ENCODE results near the gene KLK2. TPM values are rescaled to one million over a fixed set of nuclear protein-coding genes. Genes with fewer than 3 reads are reported as not detected.

KLK2 gene
- total RNA-seq, 4 donors from 2014 or later, result 3.8 TPM; not detected in 3

- Histone ChIP-seq H3K27me3 (no peaks in the 10 kb centered on the region), H3K36me3 (no peaks in the 10 kb centered on the region), H3K4me1 (peaks cover 2 to 9% (median 4%) of the 10 kb centered on the region in 4 donors), H3K27ac (peak overlapping the region in 3 of 4 donors; percentile 31 to 38 (median 34)), H3K4me3 (no peak overlapping the region), H3K9me3 (no peaks in the 10 kb centered on the region)
- WGBS, 2 donors (ENCODE audit: low coverage in 1 of 2), result 33% methylated on average over 3 of the region's 3 CpGs; no CpG with 5 or more reads in 1 of the 2 donors
- TF ChIP-seq POLR2A (IDR thresholded peaks at IDR 0.05) (no peak), POLR2AphosphoS5 (IDR thresholded peaks at IDR 0.05) (peak in 2 of 3 donors; percentile 19 to 25)
- DNase-seq, result no peak
- in situ Hi-C loops (cut with MboI; ENCODE audit: low pct_ligation_motif_present in 1 of 4, low pct_unique_long_range_greater_than_20kb in 1 of 4, low sequenced_read_pairs in 3 of 4), result no loop called here
- intact Hi-C loops (cut with DNase I; ENCODE audit: low total_unique reads), result no loop called here
These were observed 16.4 kb downstream of the KLK2 start for GRCh38 chr19:50889638-50890037.

GRCh38 chr19:50890422-50891252 lies 17.4 kb downstream of the KLK2 start:
- intact Hi-C loops (cut with DNase I; ENCODE audit: low total_unique reads), result no loop called here
- H3K27ac ChIP-seq, result peak overlapping the region in 3 of 4 donors; percentile 13 to 31 (median 25)
- H3K36me3 ChIP-seq, result no peaks in the 10 kb centered on the region

GRCh38 chr19:50891253-50891625 lies 18.0 kb downstream of the KLK2 start:
- Histone ChIP-seq H3K4me3 (no peak overlapping the region), H3K27ac (no peak overlapping the region), H3K9me3 (no peaks in the 10 kb centered on the region), H3K4me1 (peaks cover 2 to 9% (median 4%) of the 10 kb centered on the region in 4 donors), H3K36me3 (no peaks in the 10 kb centered on the region), H3K27me3 (no peaks in the 10 kb centered on the region)
- 91% methylated on average over 5 of the region's 5 CpGs; no CpG with 5 or more reads in 1 of the 2 donors for whole genome bisulfite sequencing, 2 donors (ENCODE audit: low coverage in 1 of 2)
- no peak for DNase-seq
- TF ChIP-seq EP300 (IDR thresholded peaks at IDR 0.05; ENCODE audit: low read depth), result no peak
- no peak for TF ChIP-seq POLR2AphosphoS5 (IDR thresholded peaks at IDR 0.05)
- no peak for TF ChIP-seq POLR2A (IDR thresholded peaks at IDR 0.05)
- no peak for TF ChIP-seq CTCF (IDR thresholded peaks at IDR 0.05)
- in situ Hi-C loops (cut with MboI; ENCODE audit: low pct_ligation_motif_present in 1 of 4, low pct_unique_long_range_greater_than_20kb in 1 of 4, low sequenced_read_pairs in 3 of 4), result no loop called here
- intact Hi-C loops (cut with DNase I; ENCODE audit: low total_unique reads), result no loop called here

More at GRCh38 chr19:50890422-50891252, 17.4 kb downstream of the KLK2 start:
- 35 to 66% methylated on average over 2 to 5 of the region's 5 CpGs for WGBS, 2 donors (ENCODE audit: low coverage in 1 of 2)
- DNase-seq, result no peak
- H3K4me1 ChIP-seq, result peaks cover 2 to 9% (median 4%) of the 10 kb centered on the region in 4 donors
- H3K9me3 ChIP-seq, result no peaks in the 10 kb centered on the region
- H3K27me3 ChIP-seq, result no peaks in the 10 kb centered on the region
- TF ChIP-seq EP300 (IDR thresholded peaks at IDR 0.05; ENCODE audit: low read depth) (no peak), CTCF (IDR thresholded peaks at IDR 0.05) (no peak), POLR2AphosphoS5 (IDR thresholded peaks at IDR 0.05) (no peak), POLR2A (IDR thresholded peaks at IDR 0.05) (no peak)
- H3K4me3 ChIP-seq, result no peak overlapping the region
- in situ Hi-C loops (cut with MboI; ENCODE audit: low pct_ligation_motif_present in 1 of 4, low pct_unique_long_range_greater_than_20kb in 1 of 4, low sequenced_read_pairs in 3 of 4), result no loop called here

- TF ChIP-seq POLR2AphosphoS5 (IDR thresholded peaks at IDR 0.05), result no peak
- no peak for TF ChIP-seq POLR2A (IDR thresholded peaks at IDR 0.05)
- no peak for TF ChIP-seq EP300 (IDR thresholded peaks at IDR 0.05; ENCODE audit: low read depth)
- no peak for TF ChIP-seq CTCF (IDR thresholded peaks at IDR 0.05)
- Histone ChIP-seq H3K36me3 (no peaks in the 10 kb centered on the region), H3K4me3 (no peak overlapping the region), H3K27ac (no peak overlapping the region), H3K4me1 (peaks cover 2 to 9% (median 4%) of the 10 kb centered on the region in 4 donors), H3K27me3 (no peaks in the 10 kb centered on the region), H3K9me3 (no peaks in the 10 kb centered on the region)
- no peak for DNase-seq
- intact Hi-C loops (cut with DNase I; ENCODE audit: low total_unique reads) (no loop called here), in situ Hi-C loops (cut with MboI; ENCODE audit: low pct_ligation_motif_present in 1 of 4, low pct_unique_long_range_greater_than_20kb in 1 of 4, low sequenced_read_pairs in 3 of 4) (no loop called here)
- WGBS, 2 donors (ENCODE audit: low coverage in 1 of 2), result 93% methylated on average over 18 of the region's 18 CpGs; no CpG with 5 or more reads in 1 of the 2 donors
These were observed 20.0 kb downstream of the KLK2 start for GRCh38 chr19:50893047-50893736.

Data from transverse colon (tissue), 4 donors.